Chondrocyte (in vitro differentiated cells): ENCODE data around the gene HPSE2. TPM values are rescaled to one million over a fixed set of nuclear protein-coding genes. Genes with fewer than 3 reads are reported as not detected.

ENCODE experiments used
- DNase-seq: peaks from one replicate; pipeline ENCODE4 v3.0.0; 2021; ENCODE audit warnings: mixed read lengths, low spot score
- H3K27ac Mint-ChIP-seq: one replicate; pipeline ENCODE4 v1.8.0; 2021; ENCODE audit warnings: mild to moderate bottlenecking, moderate library complexity, mixed read lengths; ENCODE audit not compliant: unreplicated experiment
- H3K27me3 Mint-ChIP-seq: 2 replicates; pipeline ENCODE4 v1.8.0; 2021; ENCODE audit warnings: low read depth, mixed read lengths
- H3K36me3 Mint-ChIP-seq: 2 replicates; pipeline ENCODE4 v1.8.0; 2021; ENCODE audit warnings: low read depth, mixed read lengths
- H3K4me1 Mint-ChIP-seq: 2 replicates; pipeline ENCODE4 v1.8.0; 2021; ENCODE audit warnings: low read depth, mild to moderate bottlenecking, mixed read lengths
- H3K4me3 Mint-ChIP-seq: one replicate; pipeline ENCODE4 v1.8.0; 2021; ENCODE audit warnings: mild to moderate bottlenecking, moderate library complexity, mixed read lengths; ENCODE audit not compliant: unreplicated experiment
- H3K9me3 Mint-ChIP-seq: 2 replicates; pipeline ENCODE4 v1.8.0; 2021; ENCODE audit warnings: low read depth, mixed read lengths
- long read RNA-seq: library from polyadenylated mRNA; stranded (forward); transcript quantifications from one replicate; pipeline ENCODE4 v2.0.0, GENCODE V29; 2021
- total RNA-seq: library from RNA; stranded (reverse); gene quantifications from 3 replicates; pipeline ENCODE4 v1.2.1, GENCODE V29; 2021
- TF ChIP-seq, protein P1 (sequence below): fragments of 200-600 bp; sonication (generic); IDR thresholded peaks from 2 replicates; pipeline ENCODE4 v1.5.0; 2021; ENCODE audit warnings: antibody characterized with exemption, mild to moderate bottlenecking, moderate library complexity

The HPSE2 gene
- total RNA-seq, result not detected in 3 replicates
- long read RNA-seq, result 0 reads

DNA sequence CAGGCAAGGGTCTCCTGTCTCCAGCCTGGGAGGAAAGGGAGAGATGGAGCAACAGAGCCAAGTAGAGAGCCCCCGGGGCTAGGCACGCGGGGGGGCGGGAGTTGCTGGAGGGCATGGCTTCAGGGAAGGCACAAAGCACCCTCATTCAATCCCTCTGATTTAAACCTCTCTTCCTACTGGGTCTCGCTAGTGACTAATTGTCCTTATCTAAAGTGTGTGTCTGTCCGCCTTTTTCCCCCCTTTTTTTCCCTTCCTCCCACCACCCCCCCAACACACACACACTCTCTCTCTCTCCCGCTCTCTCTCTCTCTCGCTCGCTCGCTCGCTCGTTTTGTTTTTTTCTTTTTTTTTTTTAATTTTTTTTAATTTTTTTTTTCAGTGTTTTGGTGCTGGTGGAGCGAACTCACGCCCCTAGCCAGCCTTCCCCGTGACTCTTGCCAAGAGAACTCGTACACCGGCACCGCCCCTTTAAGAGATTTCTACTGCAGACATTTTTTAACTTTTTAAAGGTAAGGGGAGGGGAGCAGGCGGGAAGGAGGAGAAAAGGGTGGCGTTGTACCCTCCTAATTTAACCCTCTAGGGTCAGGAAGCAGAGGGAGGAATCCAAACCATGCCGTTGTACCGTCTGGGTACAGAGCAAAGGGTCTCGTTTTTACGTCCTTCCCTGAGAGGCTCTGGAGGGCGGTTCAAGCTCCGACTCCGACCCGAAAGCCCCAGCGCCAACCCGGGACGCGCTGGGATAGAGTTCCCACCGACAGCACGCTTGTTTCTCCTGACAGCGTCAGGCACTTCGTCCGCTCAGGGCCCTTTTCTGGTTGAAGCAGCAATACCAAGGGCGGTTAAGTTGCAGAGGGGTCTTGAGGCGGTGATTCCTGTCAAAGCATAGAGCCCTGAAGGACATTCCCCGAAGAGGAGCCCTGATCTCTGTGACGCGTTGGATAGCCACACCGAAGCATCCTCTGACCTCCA lies at the start of gene HPSE2:
Gene HPSE2, minus strand, starts transcription at position 195 of the 969 bp plus-strand sequence.
- peaks cover 75% of the 10 kb centered on the region for H3K27me3 Mint-ChIP-seq
- no peaks in the 10 kb centered on the region for H3K9me3 Mint-ChIP-seq
- H3K4me1 Mint-ChIP-seq, result peaks cover 32% of the 10 kb centered on the region
- H3K4me3 Mint-ChIP-seq, result peak within 1 kb of the TSS; percentile 66
- TF ChIP-seq, protein P1, sequence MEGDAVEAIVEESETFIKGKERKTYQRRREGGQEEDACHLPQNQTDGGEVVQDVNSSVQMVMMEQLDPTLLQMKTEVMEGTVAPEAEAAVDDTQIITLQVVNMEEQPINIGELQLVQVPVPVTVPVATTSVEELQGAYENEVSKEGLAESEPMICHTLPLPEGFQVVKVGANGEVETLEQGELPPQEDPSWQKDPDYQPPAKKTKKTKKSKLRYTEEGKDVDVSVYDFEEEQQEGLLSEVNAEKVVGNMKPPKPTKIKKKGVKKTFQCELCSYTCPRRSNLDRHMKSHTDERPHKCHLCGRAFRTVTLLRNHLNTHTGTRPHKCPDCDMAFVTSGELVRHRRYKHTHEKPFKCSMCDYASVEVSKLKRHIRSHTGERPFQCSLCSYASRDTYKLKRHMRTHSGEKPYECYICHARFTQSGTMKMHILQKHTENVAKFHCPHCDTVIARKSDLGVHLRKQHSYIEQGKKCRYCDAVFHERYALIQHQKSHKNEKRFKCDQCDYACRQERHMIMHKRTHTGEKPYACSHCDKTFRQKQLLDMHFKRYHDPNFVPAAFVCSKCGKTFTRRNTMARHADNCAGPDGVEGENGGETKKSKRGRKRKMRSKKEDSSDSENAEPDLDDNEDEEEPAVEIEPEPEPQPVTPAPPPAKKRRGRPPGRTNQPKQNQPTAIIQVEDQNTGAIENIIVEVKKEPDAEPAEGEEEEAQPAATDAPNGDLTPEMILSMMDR, result no peak
- no peaks in the 10 kb centered on the region for H3K36me3 Mint-ChIP-seq
- no peak for DNase-seq
- no peak within 1 kb of the TSS for H3K27ac Mint-ChIP-seq

GRCh38 chr10:99280472-99280871 lies 44.8 kb upstream of the HPSE2 start:
- DNase-seq, result no peak
- H3K36me3 Mint-ChIP-seq, result peaks cover 4% of the 10 kb centered on the region
- H3K27ac Mint-ChIP-seq, result peak overlapping the region; percentile 86
- no peak overlapping the region for H3K4me3 Mint-ChIP-seq
- H3K27me3 Mint-ChIP-seq, result peaks cover 4% of the 10 kb centered on the region
- peaks cover 15% of the 10 kb centered on the region for H3K9me3 Mint-ChIP-seq
- peaks cover 13% of the 10 kb centered on the region for H3K4me1 Mint-ChIP-seq
- TF ChIP-seq, protein P1, result no peak

DNA sequence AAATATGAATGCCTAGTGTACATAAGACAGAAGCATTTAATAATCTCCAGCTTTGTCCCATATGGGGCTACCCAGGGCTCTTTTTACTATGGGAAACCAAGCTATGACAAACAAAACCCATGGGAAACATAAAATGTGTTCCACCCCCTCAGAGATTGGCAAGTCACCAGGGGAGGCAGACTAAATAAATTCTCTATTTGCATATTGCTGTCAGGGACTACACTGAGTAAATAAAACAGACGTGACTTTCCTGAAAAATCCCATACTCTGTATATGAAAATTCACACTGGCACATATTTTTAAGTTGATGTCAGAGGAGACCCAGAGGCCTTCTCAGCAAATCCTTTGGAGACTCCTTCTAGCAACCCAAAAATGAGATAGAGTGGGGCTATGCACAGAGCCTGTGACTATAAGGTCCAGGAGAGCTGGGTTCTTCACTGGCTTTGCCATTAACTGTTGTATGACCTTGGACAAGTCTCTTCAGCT lies 44.0 kb upstream of the HPSE2 start:
- DNase-seq, result no peak
- Mint-ChIP-seq H3K27ac (peak overlapping the region; percentile 86), H3K36me3 (peaks cover 4% of the 10 kb centered on the region), H3K4me3 (no peak overlapping the region), H3K4me1 (peaks cover 13% of the 10 kb centered on the region), H3K27me3 (peaks cover 5% of the 10 kb centered on the region), H3K9me3 (peaks cover 15% of the 10 kb centered on the region)
- TF ChIP-seq, protein P1, result no peak

GRCh38 chr10:99276848-99277486 lies 41.3 kb upstream of the HPSE2 start:
- DNase-seq, result no peak
- peaks cover 8% of the 10 kb centered on the region for H3K27me3 Mint-ChIP-seq
- H3K4me1 Mint-ChIP-seq, result peaks cover 13% of the 10 kb centered on the region
- H3K36me3 Mint-ChIP-seq, result no peaks in the 10 kb centered on the region
- H3K27ac Mint-ChIP-seq, result no peak overlapping the region
- H3K4me3 Mint-ChIP-seq, result no peak overlapping the region
- H3K9me3 Mint-ChIP-seq, result peaks cover 10% of the 10 kb centered on the region
- TF ChIP-seq, protein P1, result peak; percentile 67

DNA sequence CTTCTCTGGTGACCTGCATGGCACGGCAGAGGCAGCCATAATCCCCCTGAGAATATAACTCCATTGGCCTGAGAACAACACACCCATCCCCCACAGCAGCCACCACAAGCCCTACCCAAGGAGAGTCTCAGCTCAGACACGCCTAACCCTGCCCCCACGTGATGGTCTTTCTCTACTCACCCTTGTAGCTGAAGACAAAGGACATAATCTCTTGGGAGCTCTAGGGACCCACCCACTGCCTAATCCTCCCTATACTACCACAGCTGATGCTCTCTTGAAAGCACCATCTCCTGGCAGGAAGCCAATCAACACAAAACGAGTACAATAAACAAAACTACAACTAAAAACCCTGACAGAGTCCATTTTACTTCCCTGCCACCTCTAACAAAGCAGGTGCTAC lies 30.7 kb upstream of the HPSE2 start:
- no peak for DNase-seq
- H3K27me3 Mint-ChIP-seq, result no peaks in the 10 kb centered on the region
- H3K4me1 Mint-ChIP-seq, result no peaks in the 10 kb centered on the region
- no peak overlapping the region for H3K27ac Mint-ChIP-seq
- H3K36me3 Mint-ChIP-seq, result no peaks in the 10 kb centered on the region
- TF ChIP-seq, protein P1, result no peak
- H3K4me3 Mint-ChIP-seq, result no peak overlapping the region
- peaks cover 6% of the 10 kb centered on the region for H3K9me3 Mint-ChIP-seq
